T-cell (primary cell): ENCODE measurements around the gene RIGI. TPM values are rescaled to one million over a fixed set of nuclear protein-coding genes. Genes with fewer than 3 reads are reported as not detected.
"Not testable (repeated sequence)": the region's sequence is repeated elsewhere in the genome, so short reads cannot be mapped to it uniquely, and the experiment has no call there.

Experiments used
- ATAC-seq, 4 experiments: fragments of 200-7000 bp in 3 of 4; fragments of 150-1000 bp in 1 of 4; cut with Tn5 transposase; replicated peaks in 1 of 4; 1 replicate in 3 of 4; 2 replicates in 1 of 4; pipeline ENCODE4 v1.10.0; 2021; ENCODE audit warnings: moderate library complexity in 3 of 4, mild to moderate bottlenecking in 2 of 4, moderate number of reproducible peaks in 1 of 4
- CTCF ChIA-PET, 2 donors: fragments of 300-600 bp; sonication (Branson Sonifier 250); formaldehyde crosslinking; loops; one replicate each; lab custom pipeline; 2022; ENCODE audit warnings: antibody characterized with exemption in 2 of 2; lab: Charles Lee
- POLR2A ChIA-PET, 2 donors: fragments of 300-600 bp; sonication (Branson Sonifier 250); formaldehyde crosslinking; loops; one replicate each; lab custom pipeline; 2022; ENCODE audit warnings: antibody characterized with exemption in 2 of 2; lab: Charles Lee
- DNase-seq, 35 experiments: peaks; one replicate each; pipeline versions ENCODE4 v3.0.0 to v3.0.0-alpha.2; 2013 to 2023
- H3K27ac ChIP-seq: one replicate; pipeline ENCODE4 v1.5.1; 2013; ENCODE audit warnings: low read length
- H3K27me3 ChIP-seq, 2 experiments: replicated peaks in 1 of 2; 1 replicate in 1 of 2; 2 replicates in 1 of 2; pipeline versions ENCODE4 v1.6.1 to v1.7.0; 2013; ENCODE audit warnings: low read length in 1 of 2, mixed read lengths in 1 of 2; ENCODE audit not compliant: control insufficient read depth in 2 of 2, insufficient read depth in 2 of 2; ENCODE audit errors: extremely low read depth in 1 of 2
- H3K36me3 ChIP-seq, 2 donors: 1 replicate in 1 of 2; 2 replicates in 1 of 2; pipeline versions ENCODE4 v1.6.1 to v1.7.0; 2013; ENCODE audit warnings: low read length in 1 of 2; ENCODE audit not compliant: control insufficient read depth in 2 of 2, insufficient read depth in 1 of 2; ENCODE audit errors: extremely low read depth in 1 of 2
- H3K4me1 ChIP-seq, 2 experiments: 1 replicate in 1 of 2; 2 replicates in 1 of 2; pipeline versions ENCODE4 v1.6.1 to v1.7.0; 2013; ENCODE audit warnings: low read length in 2 of 2, mixed read lengths in 1 of 2; ENCODE audit not compliant: insufficient read depth in 2 of 2, control insufficient read depth in 1 of 2; ENCODE audit errors: extremely low read depth in 1 of 2
- H3K4me3 ChIP-seq, 2 donors: 1 replicate in 1 of 2; 2 replicates in 1 of 2; pipeline versions ENCODE4 v1.5.1 to v1.7.0; 2013; ENCODE audit warnings: mild to moderate bottlenecking in 2 of 2, low read length in 1 of 2, moderate library complexity in 1 of 2; ENCODE audit not compliant: control insufficient read depth in 1 of 2; ENCODE audit errors: extremely low read depth in 1 of 2
- H3K9me3 ChIP-seq: 2 replicates; pipeline ENCODE4 v1.7.0; 2013
- H3K27ac Mint-ChIP-seq, 2 donors: one replicate each; pipeline ENCODE4 v1.8.0; 2020 to 2021; ENCODE audit warnings: mild to moderate bottlenecking in 2 of 2, mixed read lengths in 2 of 2
- H3K27me3 Mint-ChIP-seq, 2 donors: one replicate each; pipeline ENCODE4 v1.8.0; 2021 to 2022; ENCODE audit warnings: mixed read lengths in 2 of 2
- H3K36me3 Mint-ChIP-seq: one replicate; pipeline ENCODE4 v1.8.0; 2021; ENCODE audit warnings: mixed read lengths
- H3K4me1 Mint-ChIP-seq, 3 donors: one replicate each; pipeline ENCODE4 v1.8.0; 2020 to 2022; ENCODE audit warnings: mixed read lengths in 3 of 3, mild to moderate bottlenecking in 1 of 3
- H3K4me3 Mint-ChIP-seq, 3 donors: one replicate each; pipeline ENCODE4 v1.8.0; 2020 to 2022; ENCODE audit warnings: mild to moderate bottlenecking in 3 of 3, mixed read lengths in 3 of 3, moderate library complexity in 3 of 3
- H3K9me3 Mint-ChIP-seq, 3 donors: one replicate each; pipeline ENCODE4 v1.8.0; 2020 to 2022; ENCODE audit warnings: mixed read lengths in 3 of 3
- WGBS: methylation state at CpG from one replicate; pipeline ENCODE4 v1.1.5; 2013; ENCODE audit warnings: missing lambda C conversion rate; ENCODE audit not compliant: insufficient coverage; 5-methylcytosine and 5-hydroxymethylcytosine counted together
- total RNA-seq, 35 experiments: library from RNA in 6 of 35; stranded (reverse) in 6 of 35; fragments of 120-200 nt in 1 of 35; gene quantifications; one replicate each; pipeline versions ENCODE4 v1.2.1 to v1.2.4 and lab custom pipeline; 2013 to 2026

RIGI gene
- total RNA-seq, 5 donors from 2014 or later (not counting 1 experiment from before 2014, with no cell fraction given) = 14.0 to 27.1 (median 19.3) TPM

- H3K4me1 ChIP-seq = peaks cover 13 to 24% of the 10 kb centered on the region in 2 experiments
- peak within 1 kb of the TSS; percentile 99 for H3K27ac ChIP-seq
- 0% methylated on average over 37 of the region's 46 CpGs for WGBS
- CTCF ChIA-PET = interaction anchor here (0.6 to 4.3 kb wide), 8 partner anchors 13 to 173 kb away, joined by 3 to 78 read pairs (median 6); partner anchors contain the start of genes NDUFB6 (in 1 of the 2) and RIGI (in 1 of the 2)
- Mint-ChIP-seq H3K27ac (peak within 1 kb of the TSS; percentile 99 to 100), H3K4me3 (peak within 1 kb of the TSS; percentile 91 to 98 (median 97)), H3K36me3 (peaks cover 3% of the 10 kb centered on the region), H3K27me3 (no peaks in the 10 kb centered on the region), H3K9me3 (no peaks in the 10 kb centered on the region), H3K4me1 (peaks cover 53 to 60% (median 55%) of the 10 kb centered on the region in 3 donors)
- no peaks in the 10 kb centered on the region for H3K9me3 ChIP-seq
- H3K27me3 ChIP-seq = no peaks in the 10 kb centered on the region
- peak within 1 kb of the TSS; percentile 89 to 91 for H3K4me3 ChIP-seq
- ATAC-seq (peak; percentile 58 to 68 (median 66)), DNase-seq (peak; percentile 80 to 94 (median 90))
- POLR2A ChIA-PET = interaction anchor here (0.6 to 1.0 kb wide), 5 partner anchors 20 to 1400 kb away, joined by 3 to 6 read pairs (median 5); partner anchors contain the start of genes DNAJA1 (in 1 of the 2), NDUFB6 (in 1 of the 2) and RIGI (in 1 of the 2)
- no peaks in the 10 kb centered on the region for H3K36me3 ChIP-seq
Measured at GRCh38 chr9:32552172-32552872, 26.3 kb upstream of the RIGI start, which contains the start of the genes SMIM27 and TOPORS. TSS of gene SMIM27 (plus strand) at chr9:32552327. CDS start at chr9:32552435, 108 bp downstream. TSS of gene TOPORS (minus strand) at chr9:32552586. CDS start at chr9:32552436, 150 bp downstream.

- no peaks in the 10 kb centered on the region for H3K27me3 ChIP-seq
- peak overlapping the region; percentile 91 to 98 (median 97) for H3K4me3 Mint-ChIP-seq
- peaks cover 13 to 24% of the 10 kb centered on the region in 2 experiments for H3K4me1 ChIP-seq
- H3K4me3 ChIP-seq = peak overlapping the region; percentile 89 to 91
- H3K36me3 ChIP-seq = no peaks in the 10 kb centered on the region
- ChIA-PET CTCF (interaction anchor here (0.6 to 4.3 kb wide), 14 partner anchors 11 to 173 kb away, joined by 3 to 78 read pairs (median 6); partner anchors contain the start of genes RIGI (in 2 of the 2) and NDUFB6 (in 1 of the 2)), POLR2A (interaction anchor here (0.6 to 1.9 kb wide), 8 partner anchors 21 to 1401 kb away, joined by 3 to 11 read pairs (median 5); partner anchors contain the start of genes RIGI (in 2 of the 2) and NDUFB6 (in 1 of the 2))
- H3K36me3 Mint-ChIP-seq = peaks cover 5% of the 10 kb centered on the region
- H3K27ac ChIP-seq = peak overlapping the region; percentile 99
- no peaks in the 10 kb centered on the region for H3K9me3 Mint-ChIP-seq
- peak overlapping the region; percentile 99 to 100 for H3K27ac Mint-ChIP-seq
- DNase-seq (peak in 34 of 35 experiments; percentile 7 to 67 (median 37)), ATAC-seq (peak; percentile 5 to 16 (median 10))
- no peaks in the 10 kb centered on the region for H3K9me3 ChIP-seq
- 1% methylated on average over 18 of the region's 36 CpGs for WGBS
- no peaks in the 10 kb centered on the region for H3K27me3 Mint-ChIP-seq
- H3K4me1 Mint-ChIP-seq = peaks cover 59 to 66% (median 61%) of the 10 kb centered on the region in 3 donors
Measured at GRCh38 chr9:32551276-32552051, 25.5 kb upstream of the RIGI start.

GRCh38 chr9:32550562-32551275 lies 24.7 kb upstream of the RIGI start:
- peaks cover 58 to 65% (median 59%) of the 10 kb centered on the region in 3 donors for H3K4me1 Mint-ChIP-seq
- no peaks in the 10 kb centered on the region for H3K27me3 ChIP-seq
- H3K4me3 ChIP-seq = peak overlapping the region; percentile 89 to 91
- POLR2A ChIA-PET = interaction anchor here (0.6 to 1.9 kb wide), 8 partner anchors 21 to 1097 kb away, joined by 3 to 11 read pairs (median 4); partner anchors contain the start of gene RIGI (in 2 of the 2)
- peak; percentile 86 to 99 (median 97) for DNase-seq
- H3K9me3 Mint-ChIP-seq = no peaks in the 10 kb centered on the region
- peak overlapping the region; percentile 99 to 100 for H3K27ac Mint-ChIP-seq
- H3K27ac ChIP-seq = peak overlapping the region; percentile 99
- no peaks in the 10 kb centered on the region for H3K36me3 ChIP-seq
- peak; percentile 82 to 87 (median 85) for ATAC-seq
- peak overlapping the region; percentile 91 to 98 (median 97) for H3K4me3 Mint-ChIP-seq
- H3K9me3 ChIP-seq = no peaks in the 10 kb centered on the region
- CTCF ChIA-PET = interaction anchor here (0.6 to 4.3 kb wide), 14 partner anchors 10 to 172 kb away, joined by 3 to 78 read pairs (median 5); partner anchors contain the start of genes RIGI (in 2 of the 2), ACO1 (in 1 of the 2) and NDUFB6 (in 1 of the 2)
- H3K36me3 Mint-ChIP-seq = peaks cover 5% of the 10 kb centered on the region
- peaks cover 13 to 24% of the 10 kb centered on the region in 2 experiments for H3K4me1 ChIP-seq
- H3K27me3 Mint-ChIP-seq = no peaks in the 10 kb centered on the region
- WGBS = 0% methylated on average over 70 of the region's 75 CpGs

- H3K9me3 Mint-ChIP-seq = no peaks in the 10 kb centered on the region
- WGBS = 5% methylated on average over 10 of the region's 10 CpGs
Measured at GRCh38 chr9:32550150-32550561, 24.2 kb upstream of the RIGI start.

GRCh38 chr9:32548213-32548612 lies 22.2 kb upstream of the RIGI start:
- H3K27me3 Mint-ChIP-seq, ATAC-seq, DNase-seq, H3K27ac Mint-ChIP-seq, H3K9me3 Mint-ChIP-seq, H3K9me3 ChIP-seq, H3K27me3 ChIP-seq, H3K36me3 ChIP-seq, H3K27ac ChIP-seq, H3K4me3 ChIP-seq: not testable (repeated sequence)
- H3K4me3 Mint-ChIP-seq = peak overlapping the region in 1 of 3 donors; percentile 91
- H3K4me1 Mint-ChIP-seq = peaks cover 46 to 64% (median 53%) of the 10 kb centered on the region in 3 donors
- 98% methylated on average over 19 of the region's 20 CpGs for WGBS
- POLR2A ChIA-PET = interaction anchor here in 1 of 2 donors (0.5 kb wide), 1 partner anchor 539 kb away, joined by 3 read pairs; no protein-coding TSS in a partner anchor
- peaks cover 14% of the 10 kb centered on the region for H3K36me3 Mint-ChIP-seq
- H3K4me1 ChIP-seq = peaks cover 11 to 22% of the 10 kb centered on the region in 2 experiments
- CTCF ChIA-PET = interaction anchor here (0.6 to 3.4 kb wide), 5 partner anchors 22 to 525 kb away, joined by 3 to 31 read pairs (median 3); partner anchors contain the start of gene RIGI (in 1 of the 2)

More at GRCh38 chr9:32550150-32550561, 24.2 kb upstream of the RIGI start:
- Histone ChIP-seq H3K9me3 (no peaks in the 10 kb centered on the region), H3K27ac (peak overlapping the region; percentile 99), H3K27me3 (no peaks in the 10 kb centered on the region), H3K36me3 (no peaks in the 10 kb centered on the region), H3K4me1 (peaks cover 13 to 24% of the 10 kb centered on the region in 2 experiments), H3K4me3 (peak overlapping the region; percentile 89 to 91)
- peak overlapping the region; percentile 91 to 98 (median 97) for H3K4me3 Mint-ChIP-seq
- peaks cover 5% of the 10 kb centered on the region for H3K36me3 Mint-ChIP-seq
- H3K27me3 Mint-ChIP-seq = no peaks in the 10 kb centered on the region
- DNase-seq = peak in 2 of 35 experiments; percentile 5 to 44
- no peak for ATAC-seq
- H3K4me1 Mint-ChIP-seq = peaks cover 58 to 63% (median 59%) of the 10 kb centered on the region in 3 donors
- CTCF ChIA-PET = interaction anchor here (0.7 to 4.3 kb wide), 14 partner anchors 13 to 171 kb away, joined by 3 to 78 read pairs (median 5); partner anchors contain the start of genes RIGI (in 2 of the 2), ACO1 (in 1 of the 2) and NDUFB6 (in 1 of the 2)
- peak overlapping the region; percentile 75 to 77 for H3K27ac Mint-ChIP-seq
- POLR2A ChIA-PET = interaction anchor here (1.0 to 1.9 kb wide), 5 partner anchors 20 to 171 kb away, joined by 3 to 11 read pairs (median 5); partner anchors contain the start of gene RIGI (in 2 of the 2)
